GM12878 (cell line): Measurements from ENCODE around the gene TAX1BP1. TPM values are rescaled to one million over a fixed set of nuclear protein-coding genes. Genes with fewer than 3 reads are reported as not detected.

Experiments
- ATAC-seq: fragments of 200-7000 bp; cut with Tn5 transposase; 3 replicates; pipeline ENCODE4 v1.9.1; 2020; ENCODE audit warnings: mild to moderate bottlenecking, moderate library complexity
- BruUV-seq: library from RNA; stranded (reverse); fragments of 400-500 nt; replicated peaks from 2 replicates; lab custom pipeline; 2021; lab: Mats Ljungman, UMichigan
- CTCF ChIA-PET: fragments of 300-600 bp; sonication (Branson Sonifier 250); formaldehyde crosslinking; extraction: SDS; loops from one replicate; lab custom pipeline; 2021; ENCODE audit warnings: inconsistent platforms; lab: Yijun Ruan, JAX
- POLR2A ChIA-PET: fragments of 350-600 bp; formaldehyde crosslinking; extraction: SDS; loops from one replicate; lab custom pipeline; 2021; ENCODE audit warnings: inconsistent platforms; lab: Charles Lee
- RAD21 ChIA-PET: fragments of 300-600 bp; sonication (Branson Sonifier 250); formaldehyde crosslinking; loops from one replicate; lab custom pipeline; 2023; ENCODE audit warnings: antibody characterized with exemption; ENCODE audit not compliant: unreplicated experiment; lab: Charles Lee
- SMC1A ChIA-PET: fragments of 300-600 bp; sonication (Branson Sonifier 250); formaldehyde crosslinking; loops from one replicate; lab custom pipeline; 2023; ENCODE audit not compliant: unreplicated experiment, uncharacterized antibody; lab: Charles Lee
- DNase-seq: peaks from one replicate; pipeline ENCODE4 v3.0.0-alpha.2; 2011; ENCODE audit warnings: low read depth, low spot score
- FAIRE-seq: peaks from 3 replicates; lab custom pipeline; 2011; peaks lifted over from hg19 to GRCh38; lab: Jason Lieb, UNC
- H2AFZ ChIP-seq: 2 replicates; pipeline ENCODE4 v1.6.0; 2011; ENCODE audit warnings: low read depth, low read length, control low read depth; ENCODE audit not compliant: control insufficient read depth
- H3K27ac ChIP-seq: 2 replicates; pipeline ENCODE4 v1.5.1; 2011; ENCODE audit warnings: control low read depth; ENCODE audit not compliant: control insufficient read depth, insufficient read depth
- H3K27me3 ChIP-seq, 2 experiments: replicated peaks in 1 of 2; 2 replicates each; pipeline versions ENCODE4 v1.6.0 to v1.6.1; 2011; ENCODE audit warnings: low read length in 1 of 2; ENCODE audit not compliant: control insufficient read depth in 2 of 2, insufficient read depth in 2 of 2
- H3K36me3 ChIP-seq, 2 experiments: 2 replicates each; pipeline ENCODE4 v1.5.1; 2011; ENCODE audit warnings: low read length in 1 of 2; ENCODE audit not compliant: control insufficient read depth in 2 of 2, insufficient read depth in 2 of 2
- H3K4me1 ChIP-seq: 2 replicates; pipeline ENCODE4 v1.6.1; 2011; ENCODE audit warnings: mild to moderate bottlenecking, low read length, moderate library complexity, mixed read lengths; ENCODE audit not compliant: control insufficient read depth, insufficient read depth
- H3K4me2 ChIP-seq: 2 replicates; pipeline ENCODE4 v1.6.0; 2011; ENCODE audit warnings: control low read depth; ENCODE audit not compliant: control insufficient read depth, insufficient read depth
- H3K4me3 ChIP-seq: fragments of 200-600 bp; sonication (generic); 2 replicates; pipeline ENCODE4 v1.5.1; 2016
- H3K79me2 ChIP-seq: 2 replicates; pipeline ENCODE4 v1.6.0; 2011; ENCODE audit warnings: low read length; ENCODE audit not compliant: control insufficient read depth, insufficient read depth
- H3K9ac ChIP-seq: 2 replicates; pipeline ENCODE4 v1.8.0; 2011; ENCODE audit warnings: low read length, control low read depth, mixed read lengths; ENCODE audit not compliant: control insufficient read depth, insufficient read depth
- H3K9me3 ChIP-seq: replicated peaks from 3 replicates; pipeline ENCODE4 v1.5.1; 2011; ENCODE audit warnings: mild to moderate bottlenecking, low read length; ENCODE audit not compliant: control insufficient read depth, insufficient read depth
- H4K20me1 ChIP-seq: 2 replicates; pipeline ENCODE4 v1.6.0; 2011; ENCODE audit not compliant: control insufficient read depth, insufficient read depth
- CHD1 ChIP-seq: IDR thresholded peaks from 2 replicates; pipeline ENCODE4 v1.6.1; 2012; ENCODE audit warnings: low read depth, low read length, improper control_type of control experiment
- EED ChIP-seq: sonication (generic); IDR thresholded peaks from 2 replicates; pipeline ENCODE4 v1.6.1; 2016; ENCODE audit warnings: antibody characterized with exemption, low read depth
- IKZF2 ChIP-seq, 2 experiments: fragments of 450-650 bp; IDR thresholded peaks; 2 replicates each; pipeline ENCODE4 v1.6.1; 2017; ENCODE audit warnings: mild to moderate bottlenecking in 2 of 2, moderate library complexity in 2 of 2
- MEF2B ChIP-seq: fragments of 450-650 bp; IDR thresholded peaks from 2 replicates; pipeline ENCODE4 v1.6.1; 2018; ENCODE audit warnings: mild to moderate bottlenecking, moderate library complexity; ENCODE audit not compliant: partially characterized antibody, poor library complexity, severe bottlenecking
- MTA2 ChIP-seq: fragments of 450-650 bp; IDR thresholded peaks from 2 replicates; pipeline ENCODE4 v1.6.1; 2016; ENCODE audit warnings: low read depth, mild to moderate bottlenecking, moderate library complexity
- MYB ChIP-seq: fragments of 150-350 bp; IDR thresholded peaks from 2 replicates; pipeline ENCODE4 v1.6.1; 2014; ENCODE audit warnings: mild to moderate bottlenecking, low read depth, low read length, borderline replicate concordance
- NFXL1 ChIP-seq: fragments of 450-650 bp; IDR thresholded peaks from 2 replicates; pipeline ENCODE4 v1.6.1; 2017; ENCODE audit warnings: antibody characterized with exemption, mild to moderate bottlenecking, borderline replicate concordance
- RBBP5 ChIP-seq: fragments of 200-600 bp; sonication (generic); conservative IDR thresholded peaks from 2 replicates; pipeline ENCODE4 v1.6.1; 2016
- SIN3A ChIP-seq: IDR thresholded peaks from 2 replicates; pipeline ENCODE4 v1.6.1; 2012; ENCODE audit warnings: low read depth, low read length, improper control_type of control experiment
- ZNF207 ChIP-seq: fragments of 450-650 bp; IDR thresholded peaks from 2 replicates; pipeline ENCODE4 v1.6.1; 2014; ENCODE audit warnings: antibody characterized with exemption, mild to moderate bottlenecking, borderline replicate concordance
- WGBS: methylation state at CpG from one replicate; pipeline ENCODE4 v1.1.6; 2016; ENCODE audit warnings: low lambda C conversion rate; ENCODE audit not compliant: insufficient replicate concordance, insufficient coverage; ENCODE audit errors: missing lambda C conversion rate; 5-methylcytosine and 5-hydroxymethylcytosine counted together
- in situ Hi-C: fragments of 300-500 bp; cut with MboI; formaldehyde crosslinking; loops from 9 replicates; pipeline ENCODE4 v1.14.3; 2018; ENCODE audit warnings: mixed read lengths
- intact Hi-C: fragments of 100-400 bp; cut with micrococcal nuclease; formaldehyde crosslinking; loops from one replicate; pipeline ENCODE4 v1.14.2; 2022; ENCODE audit not compliant: unreplicated experiment
- polyA plus RNA-seq, 11 experiments: library from polyadenylated mRNA; depleted of rRNA in 4 of 11; unstranded in 6 of 11; stranded (reverse) in 5 of 11; fragments of >200 nt; fragmentation: Nextera tagmentation in 4 of 11; fragmentation: Illumina TruSeq in 1 of 11; extraction: Ambion mirVana in 4 of 11; extraction: Trizol in 1 of 11; gene quantifications; 1 replicate in 1 of 11; 2 replicates in 10 of 11; pipeline versions ENCODE4 v1.2.1 to v1.2.3, GENCODE V29; 2011 to 2016; ENCODE audit warnings: inconsistent platforms in 2 of 11, missing spikeins in 2 of 11, low read depth in 1 of 11
- total RNA-seq, 4 experiments: library from RNA; depleted of rRNA in 3 of 4; stranded (reverse); fragments of >200 nt in 3 of 4; fragmentation: Illumina TruSeq in 1 of 4; extraction: Trizol in 1 of 4; gene quantifications; 2 replicates each; pipeline versions ENCODE4 v1.2.1 to v1.2.3, GENCODE V29; 2013 to 2021
- TF ChIP-seq, protein P1 (sequence below): fragments of 450-650 bp; formaldehyde crosslinking; IDR thresholded peaks from 2 replicates; pipeline ENCODE4 v1.4.0; 2022; ENCODE audit warnings: mild to moderate bottlenecking, moderate library complexity

TAX1BP1 gene
- total and polyA plus RNA-seq, 10 of the 15 experiments (the other 5 are each of a cell fraction or from before 2014, with no cell fraction given) = 30.8 to 105 (median 52.0) TPM

DNA sequence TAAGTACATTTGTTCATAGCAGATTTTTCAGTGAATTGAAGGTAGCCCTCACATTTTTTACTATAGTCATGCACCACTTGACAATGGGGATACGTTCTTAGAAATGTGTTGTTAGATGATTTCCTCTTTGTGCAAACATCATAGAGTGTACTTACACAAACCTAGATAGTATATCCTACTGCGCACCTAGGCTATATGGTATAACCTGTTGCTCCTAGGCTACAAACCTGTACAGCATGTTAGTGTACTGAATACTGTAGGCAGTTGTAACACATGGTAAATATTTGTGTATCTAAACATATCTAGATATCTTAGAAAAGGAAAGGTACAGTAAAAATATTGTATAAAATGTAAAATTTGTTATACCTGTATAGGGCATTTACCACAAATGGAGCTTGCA lies 41.2 kb downstream of the TAX1BP1 start:
- intact Hi-C loops = loop anchor here (5.0 kb wide), 3 partner anchors 141 to 584 kb away; no protein-coding TSS in a partner anchor
- no TSS peak for BruUV-seq

DNA sequence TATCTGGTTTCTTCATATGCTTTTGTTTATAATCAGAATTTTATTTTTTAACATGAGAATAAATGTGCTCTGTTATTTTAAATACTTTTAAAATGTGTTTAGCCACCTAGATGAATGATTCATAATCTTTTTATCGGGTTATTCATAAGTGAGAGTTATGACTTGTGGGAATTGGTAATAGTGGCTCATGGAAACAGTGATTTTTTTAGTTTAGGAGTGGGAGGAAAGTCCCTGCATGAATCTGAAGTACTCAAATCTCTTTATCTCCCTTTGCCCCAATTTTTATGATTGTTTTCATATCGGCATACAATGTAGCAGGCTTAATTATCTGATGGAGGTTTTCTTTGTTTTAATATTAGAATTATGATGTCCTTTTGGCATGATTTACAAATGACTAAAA lies 42.9 kb downstream of the TAX1BP1 start:
- Histone ChIP-seq H3K9me3 (no peaks in the 10 kb centered on the region), H3K79me2 (no peaks in the 10 kb centered on the region), H2AFZ (no peak overlapping the region), H3K4me1 (no peaks in the 10 kb centered on the region), H3K9ac (no peak overlapping the region), H3K36me3 (peaks cover 3 to 4% of the 10 kb centered on the region in 2 experiments; a peak in 3 of 4 replicates), H4K20me1 (no peaks in the 10 kb centered on the region), H3K27me3 (no peaks in the 10 kb centered on the region), H3K4me3 (no peak overlapping the region), H3K27ac (no peak overlapping the region), H3K4me2 (no peak overlapping the region)
- TF ChIP-seq, protein P1, sequence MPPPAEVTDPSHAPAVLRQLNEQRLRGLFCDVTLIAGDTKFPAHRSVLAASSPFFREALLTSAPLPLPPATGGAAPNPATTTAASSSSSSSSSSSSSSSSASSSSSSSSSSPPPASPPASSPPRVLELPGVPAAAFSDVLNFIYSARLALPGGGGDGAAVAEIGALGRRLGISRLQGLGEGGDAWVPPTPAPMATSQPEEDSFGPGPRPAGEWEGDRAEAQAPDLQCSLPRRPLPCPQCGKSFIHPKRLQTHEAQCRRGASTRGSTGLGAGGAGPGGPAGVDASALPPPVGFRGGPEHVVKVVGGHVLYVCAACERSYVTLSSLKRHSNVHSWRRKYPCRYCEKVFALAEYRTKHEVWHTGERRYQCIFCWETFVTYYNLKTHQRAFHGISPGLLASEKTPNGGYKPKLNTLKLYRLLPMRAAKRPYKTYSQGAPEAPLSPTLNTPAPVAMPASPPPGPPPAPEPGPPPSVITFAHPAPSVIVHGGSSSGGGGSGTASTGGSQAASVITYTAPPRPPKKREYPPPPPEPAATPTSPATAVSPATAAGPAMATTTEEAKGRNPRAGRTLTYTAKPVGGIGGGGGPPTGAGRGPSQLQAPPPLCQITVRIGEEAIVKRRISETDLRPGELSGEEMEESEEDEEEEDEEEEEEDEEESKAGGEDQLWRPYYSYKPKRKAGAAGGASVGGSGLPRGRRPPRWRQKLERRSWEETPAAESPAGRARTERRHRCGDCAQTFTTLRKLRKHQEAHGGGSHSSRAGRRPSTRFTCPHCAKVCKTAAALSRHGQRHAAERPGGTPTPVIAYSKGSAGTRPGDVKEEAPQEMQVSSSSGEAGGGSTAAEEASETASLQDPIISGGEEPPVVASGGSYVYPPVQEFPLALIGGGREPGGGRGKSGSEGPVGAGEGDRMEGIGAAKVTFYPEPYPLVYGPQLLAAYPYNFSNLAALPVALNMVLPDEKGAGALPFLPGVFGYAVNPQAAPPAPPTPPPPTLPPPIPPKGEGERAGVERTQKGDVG (CRISPR knock-in tag) = no peak
- no peak for TF ChIP-seq EED
- TF ChIP-seq MTA2 = no peak
- TF ChIP-seq ZNF207 = no peak
- intact Hi-C loops (loop anchor here (5.0 kb wide), 3 partner anchors 139 to 586 kb away; no protein-coding TSS in a partner anchor), in situ Hi-C loops (no loop called here)
- ChIA-PET RAD21 (no interaction called here), POLR2A (no interaction called here), CTCF (interaction anchor here (1.2 to 2.0 kb wide), 6 partner anchors 9 to 587 kb away, joined by 3 to 7 read pairs (median 6); no protein-coding TSS in a partner anchor), SMC1A (no interaction called here)
- no peak for ATAC-seq
- no peak for FAIRE-seq
- WGBS = 98% methylated on average over 2 of the region's 2 CpGs
- BruUV-seq = no TSS peak
- no peak for DNase-seq

More for the DNA sequence above, 41.2 kb downstream of the TAX1BP1 start:
- Histone ChIP-seq H3K9ac (no peak overlapping the region), H3K4me3 (no peak overlapping the region), H2AFZ (no peak overlapping the region), H3K36me3 (peaks cover 3 to 4% of the 10 kb centered on the region in 2 experiments; a peak in 3 of 4 replicates), H3K4me2 (no peak overlapping the region), H3K79me2 (no peaks in the 10 kb centered on the region), H4K20me1 (no peaks in the 10 kb centered on the region; the same call in 1 of the 2 replicates), H3K27ac (no peak overlapping the region), H3K27me3 (no peaks in the 10 kb centered on the region), H3K9me3 (no peaks in the 10 kb centered on the region), H3K4me1 (no peaks in the 10 kb centered on the region)
- 94% methylated on average over 2 of the region's 2 CpGs for WGBS
- ChIA-PET POLR2A (no interaction called here), RAD21 (no interaction called here), SMC1A (interaction anchor here (1.0 kb wide), 1 partner anchor 271 kb away, joined by 4 read pairs; no protein-coding TSS in a partner anchor), CTCF (interaction anchor here (1.5 kb wide), 1 partner anchor 36 kb away, joined by 7 read pairs; no protein-coding TSS in a partner anchor)
- DNase-seq (no peak), ATAC-seq (no peak), FAIRE-seq (no peak)
- TF ChIP-seq NFXL1 = no peak
- no peak for TF ChIP-seq MEF2B
- no peak for TF ChIP-seq MYB
- TF ChIP-seq SIN3A = no peak
- TF ChIP-seq IKZF2 (IDR thresholded peaks at IDR 0.05) = no peak
- no peak for TF ChIP-seq RBBP5
- no peak for TF ChIP-seq CHD1
- in situ Hi-C loops = no loop called here
